ENCODE results near the gene SSH3. TPM values are rescaled to one million over a fixed set of nuclear protein-coding genes. Genes with fewer than 3 reads are reported as not detected.

Gene SSH3
- total RNA-seq, 1 donor from 2014 or later, result 55.4 TPM

DNA sequence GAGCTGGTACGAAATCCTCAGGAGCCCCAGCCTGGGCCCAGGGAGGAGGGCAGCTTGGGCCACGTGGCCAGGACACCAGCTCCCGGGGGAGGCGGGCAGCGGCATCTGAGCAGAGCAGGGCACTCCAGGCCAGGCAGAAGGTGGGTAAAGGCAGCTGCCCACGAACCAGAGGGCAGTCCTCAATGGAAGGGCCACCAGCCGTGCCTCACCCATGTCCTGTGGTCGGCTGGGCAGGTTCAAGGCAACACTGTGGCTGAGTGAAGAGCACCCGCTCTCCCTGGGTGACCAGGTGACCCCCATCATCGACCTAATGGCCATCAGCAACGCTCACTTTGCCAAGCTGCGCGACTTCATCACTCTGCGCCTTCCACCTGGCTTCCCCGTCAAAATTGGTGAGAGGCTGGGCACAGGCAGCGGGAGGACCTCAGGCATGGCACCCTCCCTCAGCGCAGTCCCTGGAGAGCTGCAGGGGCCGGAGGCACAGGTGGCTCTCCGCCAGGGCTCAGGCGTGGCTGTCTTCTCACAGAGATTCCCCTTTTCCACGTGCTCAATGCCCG lies 2.5 kb upstream of the SSH3 start:
- DNase-seq (ENCODE audit: low spot score in 2 of 2, unreplicated experiment in 2 of 2), result peak in 1 of 2 experiments; percentile 19
- no peak for TF ChIP-seq CTCF (IDR thresholded peaks at IDR 0.05; ENCODE audit: unreplicated experiment)
- peaks cover 35% of the 10 kb centered on the region for H3K36me3 Mint-ChIP-seq
- no peak overlapping the region for H3K27ac Mint-ChIP-seq
- H3K4me1 Mint-ChIP-seq, result peaks cover 19% of the 10 kb centered on the region
- H3K4me3 Mint-ChIP-seq, result no peak overlapping the region
- peaks cover 13% of the 10 kb centered on the region for H3K9me3 Mint-ChIP-seq
- H3K27me3 Mint-ChIP-seq (ENCODE audit: low read depth), result no peaks in the 10 kb centered on the region

DNA sequence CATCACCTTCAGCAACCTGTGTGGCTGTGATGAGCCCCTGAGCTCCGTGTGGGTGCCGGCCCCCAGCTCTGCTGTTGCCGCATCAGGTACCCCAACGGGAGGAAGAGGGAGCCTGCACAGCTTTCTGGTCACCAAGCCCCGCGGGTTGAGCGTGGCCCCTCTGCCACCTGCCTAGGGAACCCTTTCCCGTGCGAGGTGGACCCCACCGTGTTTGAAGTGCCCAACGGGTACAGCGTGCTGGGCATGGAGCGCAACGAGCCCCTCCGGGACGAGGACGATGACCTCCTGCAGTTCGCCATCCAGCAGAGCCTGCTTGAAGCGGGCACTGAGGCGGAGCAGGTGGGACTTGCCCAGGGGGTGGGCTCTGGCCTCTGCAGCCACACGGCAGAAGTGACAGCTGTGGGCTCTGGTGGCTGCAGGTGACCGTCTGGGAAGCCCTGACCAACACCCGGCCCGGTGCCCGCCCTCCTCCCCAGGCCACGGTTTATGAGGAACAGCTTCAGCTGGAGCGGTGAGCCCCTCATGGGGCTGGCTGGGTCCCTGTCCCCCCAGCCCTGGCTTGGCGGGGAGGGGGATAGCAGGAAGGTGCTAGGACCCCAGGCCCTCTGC lies 1.9 kb upstream of the SSH3 start:
- H3K4me3 Mint-ChIP-seq, result no peak overlapping the region
- H3K27ac Mint-ChIP-seq, result no peak overlapping the region
- peaks cover 7% of the 10 kb centered on the region for H3K9me3 Mint-ChIP-seq
- DNase-seq (ENCODE audit: low spot score in 2 of 2, unreplicated experiment in 2 of 2), result peak in 1 of 2 experiments; percentile 19
- H3K27me3 Mint-ChIP-seq (ENCODE audit: low read depth), result no peaks in the 10 kb centered on the region
- H3K36me3 Mint-ChIP-seq, result peaks cover 29% of the 10 kb centered on the region
- H3K4me1 Mint-ChIP-seq, result peaks cover 19% of the 10 kb centered on the region
- TF ChIP-seq CTCF (IDR thresholded peaks at IDR 0.05; ENCODE audit: unreplicated experiment), result no peak

- DNase-seq (ENCODE audit: low spot score in 2 of 2, unreplicated experiment in 2 of 2), result peak in 1 of 2 experiments; percentile 19
- H3K27me3 Mint-ChIP-seq (ENCODE audit: low read depth), result no peaks in the 10 kb centered on the region
- no peak for TF ChIP-seq CTCF (IDR thresholded peaks at IDR 0.05; ENCODE audit: unreplicated experiment)
- H3K4me1 Mint-ChIP-seq, result peaks cover 19% of the 10 kb centered on the region
- peaks cover 23% of the 10 kb centered on the region for H3K36me3 Mint-ChIP-seq
- peak overlapping the region; percentile 72 for H3K27ac Mint-ChIP-seq
- H3K4me3 Mint-ChIP-seq, result peak overlapping the region; percentile 69
- H3K9me3 Mint-ChIP-seq, result peaks cover under 1% of the 10 kb centered on the region
These were observed 1.3 kb upstream of the SSH3 start for GRCh38 chr11:67301951-67302516.

DNA sequence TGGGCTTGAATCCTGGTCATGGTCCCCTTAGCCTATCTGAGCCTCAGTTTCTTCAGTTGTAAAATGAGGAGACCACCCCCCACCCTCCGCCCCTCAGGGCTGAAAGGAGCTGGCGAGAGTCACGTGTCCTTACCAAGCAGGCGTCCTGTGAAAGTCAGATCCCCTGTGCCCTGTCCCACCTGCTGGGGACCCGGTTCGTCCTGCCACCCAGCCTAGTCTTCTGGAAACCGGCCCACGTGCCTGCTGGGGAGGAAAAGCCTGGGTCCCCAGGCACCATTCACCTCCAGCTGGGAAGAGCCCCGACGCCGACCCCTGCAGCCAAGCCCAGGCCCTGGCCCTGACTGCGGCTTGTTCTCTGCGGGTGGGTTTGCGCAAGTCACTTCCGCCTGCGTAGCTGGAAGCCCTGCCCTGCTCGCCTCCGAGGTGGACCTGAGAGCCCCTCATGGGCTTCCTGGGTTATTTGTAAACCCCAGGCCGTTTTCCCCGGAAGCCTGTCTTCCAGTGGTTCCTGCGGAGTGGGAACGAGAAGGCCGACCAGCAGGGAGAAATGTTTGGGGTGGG lies 679 bp upstream of the SSH3 start:
- Mint-ChIP-seq H3K27ac (peak overlapping the region; percentile 72), H3K4me3 (peak overlapping the region; percentile 69), H3K9me3 (no peaks in the 10 kb centered on the region), H3K4me1 (peaks cover 19% of the 10 kb centered on the region), H3K27me3 (ENCODE audit: low read depth) (no peaks in the 10 kb centered on the region), H3K36me3 (peaks cover 21% of the 10 kb centered on the region)
- DNase-seq (ENCODE audit: low spot score in 2 of 2, unreplicated experiment in 2 of 2), result peak; percentile 22 to 53
- no peak for TF ChIP-seq CTCF (IDR thresholded peaks at IDR 0.05; ENCODE audit: unreplicated experiment)

DNA sequence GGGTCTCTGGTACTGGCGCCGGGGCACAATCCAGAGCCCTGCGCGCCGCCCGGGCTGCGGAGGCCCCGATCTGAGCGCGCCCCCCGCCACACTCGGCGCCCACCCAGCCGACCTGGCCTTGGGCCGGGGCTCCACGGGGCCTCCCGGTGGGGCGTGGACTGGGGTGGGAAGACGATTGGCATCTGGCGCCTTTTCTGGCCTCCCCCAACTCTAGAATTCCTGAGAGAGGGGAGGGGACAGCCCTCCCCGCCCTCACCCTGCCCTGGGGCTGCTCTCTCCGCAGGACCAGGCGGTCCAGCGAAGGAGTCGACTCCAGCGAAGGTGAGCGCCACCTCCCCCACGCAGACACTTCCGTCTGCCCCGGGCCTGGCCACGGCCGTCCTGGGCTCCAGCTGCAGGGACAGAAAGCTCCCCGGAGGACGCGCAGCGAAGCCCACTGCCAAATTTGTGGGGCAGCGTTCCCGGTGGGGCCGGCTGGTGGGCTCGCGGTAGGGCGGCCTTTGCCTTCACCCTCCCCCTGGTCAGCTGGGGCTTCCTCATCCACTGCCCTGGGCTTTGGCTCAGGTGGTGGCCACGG lies 593 bp downstream of the SSH3 start:
- Mint-ChIP-seq H3K4me1 (peaks cover 19% of the 10 kb centered on the region), H3K27ac (no peak overlapping the region), H3K4me3 (peak overlapping the region; percentile 69), H3K27me3 (ENCODE audit: low read depth) (no peaks in the 10 kb centered on the region), H3K36me3 (peaks cover 10% of the 10 kb centered on the region), H3K9me3 (no peaks in the 10 kb centered on the region)
- DNase-seq (ENCODE audit: low spot score in 2 of 2, unreplicated experiment in 2 of 2), result peak; percentile 24 to 53
- no peak for TF ChIP-seq CTCF (IDR thresholded peaks at IDR 0.05; ENCODE audit: unreplicated experiment)

Measured in mesothelial cell of epicardium (in vitro differentiated cells).